HepG2 (cell line): Measurements from ENCODE around the gene FER1L5. TPM values are rescaled to one million over a fixed set of nuclear protein-coding genes. Genes with fewer than 3 reads are reported as not detected.
A peak's percentile ranks its signal among the peaks of the same experiment; 100 is the strongest.

Experiments
- ARID5B ChIP-seq: IDR thresholded peaks from 2 replicates; pipeline ENCODE4 v1.4.0; 2020; ENCODE audit warnings: mild to moderate bottlenecking, missing genetic modification reagents
- BCLAF1 ChIP-seq: fragments of 450-650 bp; IDR thresholded peaks from 2 replicates; pipeline ENCODE4 v1.6.1; 2017; ENCODE audit warnings: mild to moderate bottlenecking
- CREBL2 ChIP-seq: sonication (generic); formaldehyde crosslinking; IDR thresholded peaks from 2 replicates; pipeline ENCODE4 v1.8.1; 2023; ENCODE audit warnings: missing genetic modification reagents, mild to moderate bottlenecking, borderline replicate concordance
- ELF3 ChIP-seq: IDR thresholded peaks from 2 replicates; pipeline ENCODE4 v1.6.1; 2016; ENCODE audit warnings: missing genetic modification reagents, missing compliant biosample characterization
- FIP1L1 ChIP-seq: fragments of 200-400 bp; formaldehyde crosslinking; IDR thresholded peaks from 2 replicates; pipeline ENCODE4 v1.6.1; 2018; ENCODE audit warnings: low read depth, mild to moderate bottlenecking, low read length, moderate library complexity, borderline replicate concordance; ENCODE audit not compliant: insufficient read depth
- FOXA1 ChIP-seq, 2 experiments: fragments of 450-650 bp in 1 of 2; sonication (generic) in 1 of 2; formaldehyde crosslinking in 1 of 2; IDR thresholded peaks; 2 replicates each; pipeline versions ENCODE4 v1.4.0 to v1.6.1; 2016 to 2020; ENCODE audit warnings: missing genetic modification reagents in 1 of 2
- GATAD2A ChIP-seq: IDR thresholded peaks from 2 replicates; pipeline ENCODE4 v1.6.1; 2016
- HNF1B ChIP-seq: sonication (generic); formaldehyde crosslinking; IDR thresholded peaks from 2 replicates; pipeline ENCODE4 v1.5.1; 2020; ENCODE audit warnings: mild to moderate bottlenecking, moderate library complexity, missing genetic modification reagents
- MED1 ChIP-seq: sonication (generic); formaldehyde crosslinking; IDR thresholded peaks from 2 replicates; pipeline ENCODE4 v1.4.0; 2020; ENCODE audit warnings: missing genetic modification reagents
- NR2F1 ChIP-seq, 2 experiments: fragments of 450-650 bp in 1 of 2; formaldehyde crosslinking in 1 of 2; IDR thresholded peaks; 2 replicates each; pipeline versions ENCODE4 v1.5.0 to v1.6.1; 2016 to 2020; ENCODE audit warnings: mild to moderate bottlenecking in 1 of 2, missing compliant biosample characterization in 1 of 2, missing genetic modification reagents in 1 of 2, moderate library complexity in 1 of 2
- NR2F2 ChIP-seq: IDR thresholded peaks from 2 replicates; pipeline ENCODE4 v1.6.1; 2012; ENCODE audit warnings: low read depth, inconsistent platforms, borderline replicate concordance
- PAXIP1 ChIP-seq: sonication (generic); formaldehyde crosslinking; conservative IDR thresholded peaks from 2 replicates; pipeline ENCODE4 v1.4.0; 2020; ENCODE audit warnings: mild to moderate bottlenecking, missing genetic modification reagents, moderate library complexity
- RARA ChIP-seq: IDR thresholded peaks from 2 replicates; pipeline ENCODE4 v1.6.1; 2016; ENCODE audit warnings: missing genetic modification reagents, missing compliant biosample characterization
- SAP130 ChIP-seq: IDR thresholded peaks from 2 replicates; pipeline ENCODE4 v1.6.1; 2016; ENCODE audit warnings: low read depth
- ZFP36L2 ChIP-seq: sonication (generic); formaldehyde crosslinking; IDR thresholded peaks from 2 replicates; pipeline ENCODE4 v1.4.0; 2020; ENCODE audit warnings: missing genetic modification reagents
- ZNF337 ChIP-seq: sonication (generic); formaldehyde crosslinking; IDR thresholded peaks from 2 replicates; pipeline ENCODE4 v1.5.1; 2020; ENCODE audit warnings: missing genetic modification reagents, low read depth, mild to moderate bottlenecking, borderline replicate concordance
- polyA plus RNA-seq, 8 experiments: library from polyadenylated mRNA; depleted of rRNA in 3 of 8; stranded (reverse) in 7 of 8; unstranded in 1 of 8; fragments of >200 nt; fragmentation: Illumina TruSeq in 4 of 8; extraction: Trizol in 4 of 8; gene quantifications; 2 replicates each; pipeline versions ENCODE4 v1.2.1 to v1.2.3, GENCODE V29; 2011 to 2016; ENCODE audit warnings: low read depth in 4 of 8, missing spikeins in 1 of 8, mixed read lengths in 1 of 8; ENCODE audit not compliant: insufficient read depth in 1 of 8
- total RNA-seq, 5 experiments: library from RNA; depleted of rRNA; stranded (reverse); fragments of >200 nt; fragmentation: Illumina TruSeq; extraction: Trizol; gene quantifications; 2 replicates each; pipeline ENCODE4 v1.2.3, GENCODE V29; 2016; ENCODE audit warnings: low read depth in 1 of 5

The FER1L5 gene
- total and polyA plus RNA-seq, 2 of the 13 experiments (the other 11 are each of a cell fraction or from before 2014, with no cell fraction given), result 0.02 to 0.08 TPM

GRCh38 chr2:96616128-96616527 lies 26.4 kb upstream of the FER1L5 start (continued):
- TF ChIP-seq ZFP36L2 (CRISPR knock-in tag) (no peak), HNF1B (0 out of 2 replicates have a peak, but pooled peaks have one; percentile 36), SAP130 (peak; percentile 42; the same call in 1 of the 2 replicates), NR2F1 (CRISPR knock-in tag; IDR thresholded peaks at IDR 0.05) (peak; percentile 46 to 56; a peak in 2 of 4 replicates), CREBL2 (no peak), PAXIP1 (CRISPR knock-in tag) (peak; percentile 45), GATAD2A (CRISPR knock-in tag) (peak; percentile 51; the same call in 1 of the 2 replicates), MED1 (peak; percentile 67), FOXA1 (IDR thresholded peaks at IDR 0.05) (no peak), FOXA1 (CRISPR knock-in tag; IDR thresholded peaks at IDR 0.05) (peak; percentile 49; the same call in 1 of the 2 replicates), NR2F2 (peak; percentile 63; the same call in 1 of the 2 replicates), ZNF337 (CRISPR knock-in tag) (no peak), ARID5B (peak; percentile 70), RARA (CRISPR knock-in tag) (peak; percentile 84), BCLAF1 (no peak), ELF3 (CRISPR knock-in tag) (peak; percentile 36; the same call in 1 of the 2 replicates), FIP1L1 (no peak)
